Heart left ventricle (tissue), 16 donors: ENCODE results near the gene ARHGAP36. TPM values are rescaled to one million over a fixed set of nuclear protein-coding genes. Genes with fewer than 3 reads are reported as not detected.
A peak's percentile ranks its signal among the peaks of the same experiment; 100 is the strongest.

Source experiments
- ATAC-seq, 4 donors: fragments of 200-7000 bp; cut with Tn5 transposase; one replicate each; pipeline ENCODE4 v1.9.1; 2020 to 2022; ENCODE audit warnings: moderate library complexity in 4 of 4, mild to moderate bottlenecking in 3 of 4, moderate number of reproducible peaks in 1 of 4
- DNase-seq, 5 donors: peaks; one replicate each; pipeline ENCODE4 v3.0.0-alpha.2; 2020
- H3K27ac ChIP-seq, 12 donors: fragments of 200-600 bp; sonication (generic) in 4 of 12; one replicate each; pipeline versions ENCODE4 v1.5.0 to v1.8.0; 2016 to 2022; ENCODE audit warnings: mild to moderate bottlenecking in 2 of 12
- H3K27me3 ChIP-seq, 9 donors: fragments of 200-600 bp; sonication (generic) in 2 of 9; one replicate each; pipeline versions ENCODE4 v1.5.1 to v1.8.0; 2016 to 2022; ENCODE audit warnings: mild to moderate bottlenecking in 3 of 9
- H3K36me3 ChIP-seq, 9 donors: fragments of 200-600 bp; sonication (generic) in 2 of 9; one replicate each; pipeline versions ENCODE4 v1.5.0 to v1.8.0; 2018 to 2022; ENCODE audit warnings: mild to moderate bottlenecking in 2 of 9
- H3K4me1 ChIP-seq, 12 donors: fragments of 200-600 bp; sonication (generic) in 4 of 12; one replicate each; pipeline versions ENCODE4 v1.5.0 to v1.8.0; 2016 to 2022; ENCODE audit warnings: mild to moderate bottlenecking in 3 of 12
- H3K4me3 ChIP-seq, 12 donors: fragments of 200-600 bp; sonication (generic) in 4 of 12; one replicate each; pipeline versions ENCODE4 v1.5.0 to v1.8.0; 2017 to 2022; ENCODE audit warnings: mild to moderate bottlenecking in 9 of 12, moderate library complexity in 4 of 12
- H3K9me3 ChIP-seq, 12 donors: fragments of 200-600 bp; sonication (generic) in 4 of 12; one replicate each; pipeline versions ENCODE4 v1.5.0 to v1.8.0; 2016 to 2022; ENCODE audit warnings: mild to moderate bottlenecking in 1 of 12
- CTCF ChIP-seq, 12 donors: fragments of 200-600 bp; sonication (generic) in 4 of 12; IDR thresholded peaks; one replicate each; pipeline versions ENCODE4 v1.5.0 to v1.8.0; 2018 to 2022; ENCODE audit warnings: antibody characterized with exemption in 12 of 12, mild to moderate bottlenecking in 5 of 12
- POLR2A ChIP-seq, 2 donors: fragments of 450-650 bp; IDR thresholded peaks; one replicate each; pipeline ENCODE4 v1.6.1; 2017; ENCODE audit warnings: antibody characterized with exemption in 2 of 2, mild to moderate bottlenecking in 2 of 2, moderate library complexity in 2 of 2
- WGBS, 4 donors: extraction: QIAGEN DNeasy Blood & Tissue Kit in 2 of 4; methylation state at CpG; one replicate each; pipeline versions ENCODE4 v1.1.5 to v1.1.7; 2013 to 2018; 5-methylcytosine and 5-hydroxymethylcytosine counted together
- intact Hi-C, 10 donors: fragments of 100-400 bp; cut with DNase I; formaldehyde crosslinking; loops; one replicate each; pipeline versions ENCODE4 v1.11.1 to v1.14.2; 2022
- polyA plus RNA-seq, 2 donors: library from polyadenylated mRNA; stranded (reverse); fragments of 200-250 nt; gene quantifications; one replicate each; pipeline ENCODE4 v1.2.3, GENCODE V29; 2013
- total RNA-seq, 9 donors: library from RNA; depleted of rRNA in 2 of 9; stranded (reverse); fragments of >200 nt in 2 of 9; fragmentation: NEBNext Ultra II Directional in 3 of 9; extraction: Animal tissue kit (Norgen Biotek cat#: 25700) in 3 of 9; gene quantifications; one replicate each; pipeline versions ENCODE4 v1.1.0 to v1.2.4, GENCODE V29; 2016 to 2023
- donor health status: ischemic (EF 13 %, LVEDD 7.1; RV severe dilation, severe dysfunction).
- donor health status: healthy with polysubstance abuse.
- donor health status: DM: no; HTN: yes; CAD: no.
- donor health status: DM: no; HTN: no; CAD: no.
- donor health status: ischemic (EF 25% LVEDD 6.9; RV normal size, moderate dysfunction).
- donor health status: ischemic (EF 25% LVEDD 5.7; RV mildly dilated, moderate dysfunction).
- donor health status: healthy.
- donor health status: DM: yes; HTN: yes; CAD: no.
- donor health status: ischemic (EF 35%, LVEDD 5.7; RV mildly dilated, moderate dysfunction).
- donor health status: nonischemic (EF 11% LVEDD 7.7; RV severe dilation, severe dysfunction).
- donor health status: DM: yes; HTN: yes; CAD: no.
- donor health status: PGD.
- donor health status: ischemic (EF 29% LVEDD 5.4; RV normal size, mild dysfunction).
- donor health status: nonischemic (EF 23%, LVEDD 6.1; RV moderate dilation, normal function).

The ARHGAP36 gene
- total and polyA plus RNA-seq, 11 donors: not detected

GRCh38 chrX:131068945-131069719 is 11.0 kb downstream of the ARHGAP36 start:
- Histone ChIP-seq H3K27ac (no peak overlapping the region), H3K4me1 (no peaks in the 10 kb centered on the region), H3K4me3 (no peak overlapping the region), H3K27me3 (peaks cover 0 to 78% (median 27%) of the 10 kb centered on the region in 9 donors), H3K36me3 (no peaks in the 10 kb centered on the region), H3K9me3 (no peaks in the 10 kb centered on the region)
- TF ChIP-seq POLR2A (IDR thresholded peaks at IDR 0.05) (no peak), CTCF (IDR thresholded peaks at IDR 0.05) (peak in 8 of 12 donors; percentile 9 to 42 (median 20))
- ATAC-seq (no peak), DNase-seq (no peak)
- intact Hi-C loops: no loop called here
- WGBS, 4 donors: 6 to 36% (median 17%) methylated on average over 26 of the region's 26 CpGs

- no peaks in the 10 kb centered on the region for H3K4me1 ChIP-seq
- peaks cover 0 to 74% (median 26%) of the 10 kb centered on the region in 9 donors for H3K27me3 ChIP-seq
- no peak overlapping the region for H3K4me3 ChIP-seq
- ATAC-seq: no peak
- no peak for DNase-seq
- intact Hi-C loops: no loop called here
- WGBS, 4 donors: 3 to 30% (median 16%) methylated on average over 28 to 39 of the region's 39 CpGs
- H3K27ac ChIP-seq: no peak overlapping the region
- no peak for TF ChIP-seq POLR2A (IDR thresholded peaks at IDR 0.05)
- TF ChIP-seq CTCF (IDR thresholded peaks at IDR 0.05): no peak
- no peaks in the 10 kb centered on the region for H3K36me3 ChIP-seq
- no peaks in the 10 kb centered on the region for H3K9me3 ChIP-seq
These were observed 14.9 kb downstream of the ARHGAP36 start for GRCh38 chrX:131072871-131073571.

GRCh38 chrX:131073607-131074006 is 15.5 kb downstream of the ARHGAP36 start:
- Histone ChIP-seq H3K36me3 (no peaks in the 10 kb centered on the region), H3K4me1 (no peaks in the 10 kb centered on the region), H3K9me3 (no peaks in the 10 kb centered on the region), H3K4me3 (no peak overlapping the region), H3K27ac (no peak overlapping the region), H3K27me3 (peaks cover 0 to 75% (median 24%) of the 10 kb centered on the region in 9 donors)
- WGBS, 4 donors: 12 to 47% (median 27%) methylated on average over 4 of the region's 4 CpGs
- intact Hi-C loops: no loop called here
- DNase-seq (no peak), ATAC-seq (no peak)
- TF ChIP-seq CTCF (IDR thresholded peaks at IDR 0.05) (no peak), POLR2A (IDR thresholded peaks at IDR 0.05) (no peak)
